ENCODE measurements around the gene QDPR.
"Not testable (repeated sequence)": the region's sequence is repeated elsewhere in the genome, so short reads cannot be mapped to it uniquely, and the experiment has no call there.

QDPR gene

GRCh38 chr4:17492058-17492741 lies 19.7 kb downstream of the QDPR start:
- DNase-seq (ENCODE audit: insufficient read length, low spot score) (no peak), FAIRE-seq (no peak)

GRCh38 chr4:17491196-17491595 lies 20.7 kb downstream of the QDPR start:
- DNase-seq (ENCODE audit: insufficient read length, low spot score) (no peak), FAIRE-seq (no peak)

GRCh38 chr4:17490575-17491059 lies 21.3 kb downstream of the QDPR start:
- DNase-seq (ENCODE audit: insufficient read length, low spot score) (no peak), FAIRE-seq (no peak)

- FAIRE-seq (no peak), DNase-seq (ENCODE audit: insufficient read length, low spot score) (no peak)
Observed at GRCh38 chr4:17489721-17490120, 22.2 kb downstream of the QDPR start.

GRCh38 chr4:17489123-17489522 lies 22.8 kb downstream of the QDPR start:
- DNase-seq (ENCODE audit: insufficient read length, low spot score) (no peak), FAIRE-seq (no peak)

GRCh38 chr4:17482716-17483115 lies 29.2 kb downstream of the QDPR start:
- FAIRE-seq: no peak
- DNase-seq (ENCODE audit: insufficient read length, low spot score): no peak

GRCh38 chr4:17480955-17481354 lies 30.9 kb downstream of the QDPR start:
- DNase-seq (ENCODE audit: insufficient read length, low spot score) (no peak), FAIRE-seq (no peak)

- no peak for DNase-seq (ENCODE audit: insufficient read length, low spot score)
Observed at GRCh38 chr4:17480210-17480927, 31.5 kb downstream of the QDPR start.

GRCh38 chr4:17477774-17478472 lies 34.0 kb downstream of the QDPR start:
- no peak for DNase-seq (ENCODE audit: insufficient read length, low spot score)
- FAIRE-seq: no peak

More at GRCh38 chr4:17480210-17480927, 31.5 kb downstream of the QDPR start:
- FAIRE-seq: no peak

GRCh38 chr4:17476853-17477252 lies 35.0 kb downstream of the QDPR start:
- DNase-seq (ENCODE audit: insufficient read length, low spot score): no peak
- FAIRE-seq: no peak

GRCh38 chr4:17475481-17475880 lies 36.4 kb downstream of the QDPR start:
- no peak for DNase-seq (ENCODE audit: insufficient read length, low spot score)
- FAIRE-seq: no peak

- no peak for FAIRE-seq
- DNase-seq (ENCODE audit: insufficient read length, low spot score): no peak
Observed at GRCh38 chr4:17469931-17470674, 41.8 kb downstream of the QDPR start.

- DNase-seq (ENCODE audit: insufficient read length, low spot score): no peak
- FAIRE-seq: no peak
Observed at GRCh38 chr4:17468619-17469221, 43.2 kb downstream of the QDPR start.

- no peak for FAIRE-seq
- DNase-seq (ENCODE audit: insufficient read length, low spot score): no peak
Observed at GRCh38 chr4:17463606-17464005, 48.3 kb downstream of the QDPR start.

- DNase-seq (ENCODE audit: insufficient read length, low spot score): no peak
- FAIRE-seq: no peak
Observed at GRCh38 chr4:17450269-17450804, 61.6 kb downstream of the QDPR start.

GRCh38 chr4:17448689-17449088 lies 63.2 kb downstream of the QDPR start:
- FAIRE-seq (peak; percentile 44), DNase-seq (ENCODE audit: insufficient read length, low spot score) (no peak)

- FAIRE-seq (no peak), DNase-seq (ENCODE audit: insufficient read length, low spot score) (peak; percentile 28)
Observed at GRCh38 chr4:17447675-17448298, 64.1 kb downstream of the QDPR start.

- FAIRE-seq: no peak
Observed at GRCh38 chr4:17447056-17447455, 64.8 kb downstream of the QDPR start.

GRCh38 chr4:17442477-17442876 lies 69.4 kb downstream of the QDPR start:
- not testable (repeated sequence) for FAIRE-seq; DNase-seq (ENCODE audit: insufficient read length, low spot score)

More at GRCh38 chr4:17447056-17447455, 64.8 kb downstream of the QDPR start:
- no peak for DNase-seq (ENCODE audit: insufficient read length, low spot score)

- FAIRE-seq (no peak), DNase-seq (ENCODE audit: insufficient read length, low spot score) (no peak)
Observed at GRCh38 chr4:17437396-17437795, 74.5 kb downstream of the QDPR start.

All from GM19239 (cell line).